Activated CD8-positive, alpha-beta memory T cell treated with anti-CD3 and anti-CD28 coated beads, Interleukin-2, amount 50 U/mL, for 1 hour (primary cell): ENCODE data around the gene RNF138.
"Not testable (repeated sequence)": the region's sequence is repeated elsewhere in the genome, so short reads cannot be mapped to it uniquely, and the experiment has no call there.

Source experiments
- DNase-seq: peaks from one replicate; pipeline ENCODE4 v3.0.0-alpha.2; 2020; ENCODE audit errors: extremely low read depth

The RNF138 gene

DNA sequence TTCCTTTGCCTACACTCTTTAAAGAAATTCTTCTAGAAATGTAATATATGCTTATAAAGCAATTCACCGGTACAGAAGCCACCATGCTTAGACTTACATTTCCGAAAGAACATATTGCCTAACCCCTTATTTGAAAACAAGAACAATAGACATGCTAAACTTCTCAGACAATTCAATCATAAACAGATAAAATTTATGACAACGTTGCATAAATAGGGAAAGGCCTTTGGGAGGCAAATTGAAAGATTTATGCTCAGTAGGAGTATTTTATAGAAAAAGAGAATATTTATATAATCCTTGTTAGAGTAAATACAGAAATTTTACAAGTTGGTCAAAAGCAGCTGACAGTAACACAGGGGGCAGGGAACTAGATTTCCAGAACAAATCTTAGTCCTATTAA, 82.0 kb downstream of the RNF138 start:
- no peak for DNase-seq

DNA sequence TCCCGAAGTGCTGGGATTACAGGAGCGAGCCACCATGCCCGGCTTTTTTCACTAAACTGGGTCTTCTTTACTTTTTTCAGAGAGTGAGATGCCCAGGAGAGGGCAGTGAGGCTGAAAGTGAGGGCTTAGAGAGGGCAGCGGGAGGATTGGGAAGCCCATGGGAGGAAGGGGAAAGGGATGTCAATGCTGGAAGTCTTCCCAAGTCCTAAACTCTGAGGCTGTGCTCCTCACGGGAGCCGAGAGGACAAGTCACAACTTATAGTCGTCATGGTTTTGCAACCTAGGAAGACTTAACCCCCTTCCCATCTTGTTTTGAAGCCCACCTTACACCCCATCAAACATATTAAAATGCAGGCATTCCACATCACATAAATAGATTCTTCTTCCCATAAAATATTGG, 83.0 kb downstream of the RNF138 start:
- DNase-seq: no peak

DNA sequence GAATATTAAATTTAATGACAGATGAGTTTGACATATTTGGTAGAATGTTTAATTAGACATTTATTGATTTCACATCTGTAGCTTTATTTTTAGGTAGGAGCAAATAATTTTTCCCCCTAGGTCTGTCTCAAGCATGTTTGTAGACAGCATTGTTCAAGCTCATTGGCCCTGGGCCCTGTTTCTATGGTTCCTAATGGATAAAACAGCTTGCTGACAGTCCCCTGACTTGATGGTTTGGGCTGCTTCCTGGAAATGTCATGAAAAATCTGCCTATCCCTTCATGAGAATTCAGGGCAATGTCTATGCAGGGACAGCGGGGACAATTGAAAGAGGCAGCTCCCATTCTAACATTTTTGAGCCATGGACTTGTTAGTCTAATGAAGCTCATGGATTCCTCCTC, 83.6 kb downstream of the RNF138 start:
- no peak for DNase-seq

DNA sequence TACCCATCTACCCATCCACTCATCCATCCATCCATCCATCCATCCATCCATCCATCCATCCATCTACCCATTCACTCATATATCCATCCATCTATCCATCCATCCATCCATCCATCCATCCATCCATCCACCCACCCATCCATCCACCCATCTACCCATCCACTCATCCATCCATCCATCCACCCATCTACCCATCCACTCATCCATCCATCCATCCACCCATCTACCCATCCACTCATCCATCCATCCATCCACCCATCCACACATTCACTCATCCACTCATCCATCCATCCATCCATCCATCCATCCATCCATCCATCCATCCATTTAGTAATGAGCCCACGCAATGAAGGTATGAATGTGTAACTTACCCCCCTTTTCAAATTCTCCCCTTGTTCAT, 85.1 kb downstream of the RNF138 start:
- DNase-seq: not testable (repeated sequence)

DNA sequence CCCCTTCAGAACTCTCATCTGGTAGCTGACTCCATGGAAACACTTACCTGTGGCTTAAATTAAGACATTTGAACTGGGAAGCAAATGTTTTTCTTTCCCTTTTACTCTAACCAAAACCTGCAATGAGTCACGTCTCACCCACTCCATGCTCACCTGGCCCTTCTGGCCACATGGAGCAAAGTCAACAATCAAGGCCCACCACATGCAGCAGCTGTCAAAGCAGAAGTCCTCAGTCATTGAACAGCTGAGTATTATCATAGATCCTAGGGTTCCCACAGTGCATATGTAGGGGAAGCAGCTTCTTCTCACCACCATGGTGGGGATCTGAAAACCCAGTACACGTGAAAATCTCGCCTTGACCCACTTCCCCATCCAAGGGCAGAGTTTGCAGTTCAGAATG, 85.9 kb downstream of the RNF138 start:
- DNase-seq: no peak
